ENCODE measurements around the gene KLHL26. TPM values are rescaled to one million over a fixed set of nuclear protein-coding genes. Genes with fewer than 3 reads are reported as not detected.
"Not testable (repeated sequence)": the region's sequence is repeated elsewhere in the genome, so short reads cannot be mapped to it uniquely, and the experiment has no call there.

KLHL26 gene
- total and polyA plus RNA-seq, 4 donors: 2.3 to 5.9 (median 2.4) TPM

GRCh38 chr19:18590273-18591272 is 46.3 kb upstream of the KLHL26 start:
- H3K27me3 ChIP-seq (ENCODE audit: control insufficient read depth in 4 of 4, insufficient read depth in 4 of 4, low read length in 3 of 4): peaks cover 0 to 5% (median under 1%) of the 10 kb centered on the region in 4 donors
- no peak overlapping the region for H3K9ac ChIP-seq (ENCODE audit: low read depth in 1 of 2, low read length in 2 of 2)
- H3K4me3 ChIP-seq (ENCODE audit: low read depth in 1 of 3, low read length in 3 of 3): no peak overlapping the region
- no peak for TF ChIP-seq RXRA (IDR thresholded peaks at IDR 0.05)
- TF ChIP-seq YY1 (IDR thresholded peaks at IDR 0.05): no peak
- no peak for TF ChIP-seq HNF4G (IDR thresholded peaks at IDR 0.05)
- TF ChIP-seq NR2F2 (IDR thresholded peaks at IDR 0.05): no peak
- no peak for TF ChIP-seq SP1 (IDR thresholded peaks at IDR 0.05)
- no peak for TF ChIP-seq FOXA1 (IDR thresholded peaks at IDR 0.05)
- DNase-seq (ENCODE audit: low spot score): peak; percentile 57
- H3K36me3 ChIP-seq (ENCODE audit: control insufficient read depth in 4 of 4, insufficient read depth in 3 of 4, low read depth in 1 of 4, low read length in 3 of 4): peaks cover 0 to 3% (median 1%) of the 10 kb centered on the region in 4 donors
- WGBS: 89% methylated on average over 40 of the region's 40 CpGs
- H3K27ac ChIP-seq (ENCODE audit: low read depth in 1 of 2, low read length in 2 of 2): no peak overlapping the region
- H3K9me3 ChIP-seq (ENCODE audit: control insufficient read depth in 4 of 4, low read length in 3 of 4): no peaks in the 10 kb centered on the region
- peaks cover 11 to 24% (median 20%) of the 10 kb centered on the region in 4 donors for H3K4me1 ChIP-seq (ENCODE audit: control insufficient read depth in 4 of 4, insufficient read depth in 4 of 4, low read length in 3 of 4)

DNA sequence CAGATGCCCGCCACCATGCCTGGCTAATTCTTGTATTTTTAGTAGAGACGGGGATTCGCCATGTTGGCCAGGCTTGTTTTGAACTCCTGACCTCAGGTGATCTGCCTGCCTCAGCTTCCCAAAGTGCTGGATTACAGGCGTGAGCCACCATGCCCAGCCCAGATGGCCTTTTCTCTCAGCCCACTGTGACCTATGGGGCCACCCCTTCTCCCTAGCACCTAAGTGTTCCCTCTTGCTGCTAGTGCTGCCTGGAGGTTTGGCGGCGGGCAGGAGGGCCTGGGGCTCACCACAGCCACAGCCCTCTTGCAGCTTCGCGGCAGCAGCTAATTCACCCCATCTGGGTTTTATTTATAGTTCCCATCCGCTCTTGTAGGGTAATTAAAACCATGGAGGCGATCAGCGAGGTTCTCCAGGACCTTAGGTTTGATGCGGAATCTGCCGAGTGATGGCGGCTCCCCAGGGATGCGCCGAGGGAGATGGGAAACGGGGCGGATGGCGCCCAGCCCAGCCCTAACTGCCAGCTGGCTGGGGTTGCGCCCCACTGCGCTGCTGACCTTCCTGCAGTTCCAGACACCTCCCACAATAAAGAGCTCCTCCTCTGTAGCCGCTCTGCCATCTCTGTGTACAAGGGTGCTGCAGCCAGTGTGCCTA is 45.0 kb upstream of the KLHL26 start:
- no peak for DNase-seq (ENCODE audit: low spot score)

GRCh38 chr19:18592732-18593131 is 44.1 kb upstream of the KLHL26 start:
- H3K9ac ChIP-seq (ENCODE audit: low read depth in 1 of 2, low read length in 2 of 2); DNase-seq (ENCODE audit: low spot score); H3K27me3 ChIP-seq (ENCODE audit: control insufficient read depth in 4 of 4, insufficient read depth in 4 of 4, low read length in 3 of 4); H3K36me3 ChIP-seq (ENCODE audit: control insufficient read depth in 4 of 4, insufficient read depth in 3 of 4, low read depth in 1 of 4, low read length in 3 of 4); H3K27ac ChIP-seq (ENCODE audit: low read depth in 1 of 2, low read length in 2 of 2); H3K4me3 ChIP-seq (ENCODE audit: low read depth in 1 of 3, low read length in 3 of 3); H3K9me3 ChIP-seq (ENCODE audit: control insufficient read depth in 4 of 4, low read length in 3 of 4): not testable (repeated sequence)
- H3K4me1 ChIP-seq (ENCODE audit: control insufficient read depth in 4 of 4, insufficient read depth in 4 of 4, low read length in 3 of 4): peaks cover 11 to 26% (median 21%) of the 10 kb centered on the region in 4 donors
- WGBS: 86% methylated on average over 5 of the region's 5 CpGs

More for the DNA sequence above, 45.0 kb upstream of the KLHL26 start:
- H3K4me3 ChIP-seq (ENCODE audit: low read depth in 1 of 3, low read length in 3 of 3): no peak overlapping the region
- peaks cover 0 to 5% (median under 1%) of the 10 kb centered on the region in 4 donors for H3K27me3 ChIP-seq (ENCODE audit: control insufficient read depth in 4 of 4, insufficient read depth in 4 of 4, low read length in 3 of 4)
- peaks cover 11 to 26% (median 20%) of the 10 kb centered on the region in 4 donors for H3K4me1 ChIP-seq (ENCODE audit: control insufficient read depth in 4 of 4, insufficient read depth in 4 of 4, low read length in 3 of 4)
- H3K36me3 ChIP-seq (ENCODE audit: control insufficient read depth in 4 of 4, insufficient read depth in 3 of 4, low read depth in 1 of 4, low read length in 3 of 4): peaks cover 0 to 3% (median 1%) of the 10 kb centered on the region in 4 donors
- no peak overlapping the region for H3K9ac ChIP-seq (ENCODE audit: low read depth in 1 of 2, low read length in 2 of 2)
- TF ChIP-seq FOXA2 (IDR thresholded peaks at IDR 0.05) (no peak), SP1 (IDR thresholded peaks at IDR 0.05) (no peak), GABPA (IDR thresholded peaks at IDR 0.05 in 1 of 2, conservative IDR thresholded peaks at IDR 0.05 in 1 of 2) (no peak), TAF1 (conservative IDR thresholded peaks at IDR 0.05) (no peak), HNF4A (conservative IDR thresholded peaks at IDR 0.05) (no peak), EGR1 (IDR thresholded peaks at IDR 0.05; ENCODE audit: low read depth in 2 of 2) (no peak), JUND (IDR thresholded peaks at IDR 0.05) (no peak), RAD21 (IDR thresholded peaks at IDR 0.05) (no peak)
- TF ChIP-seq, protein P1, sequence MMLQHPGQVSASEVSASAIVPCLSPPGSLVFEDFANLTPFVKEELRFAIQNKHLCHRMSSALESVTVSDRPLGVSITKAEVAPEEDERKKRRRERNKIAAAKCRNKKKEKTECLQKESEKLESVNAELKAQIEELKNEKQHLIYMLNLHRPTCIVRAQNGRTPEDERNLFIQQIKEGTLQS (IDR thresholded peaks at IDR 0.05): no peak
- TF ChIP-seq, protein P2, sequence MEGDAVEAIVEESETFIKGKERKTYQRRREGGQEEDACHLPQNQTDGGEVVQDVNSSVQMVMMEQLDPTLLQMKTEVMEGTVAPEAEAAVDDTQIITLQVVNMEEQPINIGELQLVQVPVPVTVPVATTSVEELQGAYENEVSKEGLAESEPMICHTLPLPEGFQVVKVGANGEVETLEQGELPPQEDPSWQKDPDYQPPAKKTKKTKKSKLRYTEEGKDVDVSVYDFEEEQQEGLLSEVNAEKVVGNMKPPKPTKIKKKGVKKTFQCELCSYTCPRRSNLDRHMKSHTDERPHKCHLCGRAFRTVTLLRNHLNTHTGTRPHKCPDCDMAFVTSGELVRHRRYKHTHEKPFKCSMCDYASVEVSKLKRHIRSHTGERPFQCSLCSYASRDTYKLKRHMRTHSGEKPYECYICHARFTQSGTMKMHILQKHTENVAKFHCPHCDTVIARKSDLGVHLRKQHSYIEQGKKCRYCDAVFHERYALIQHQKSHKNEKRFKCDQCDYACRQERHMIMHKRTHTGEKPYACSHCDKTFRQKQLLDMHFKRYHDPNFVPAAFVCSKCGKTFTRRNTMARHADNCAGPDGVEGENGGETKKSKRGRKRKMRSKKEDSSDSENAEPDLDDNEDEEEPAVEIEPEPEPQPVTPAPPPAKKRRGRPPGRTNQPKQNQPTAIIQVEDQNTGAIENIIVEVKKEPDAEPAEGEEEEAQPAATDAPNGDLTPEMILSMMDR (IDR thresholded peaks at IDR 0.05; ENCODE audit: low read depth, low read length, missing input control): no peak
- TF ChIP-seq, protein P3, sequence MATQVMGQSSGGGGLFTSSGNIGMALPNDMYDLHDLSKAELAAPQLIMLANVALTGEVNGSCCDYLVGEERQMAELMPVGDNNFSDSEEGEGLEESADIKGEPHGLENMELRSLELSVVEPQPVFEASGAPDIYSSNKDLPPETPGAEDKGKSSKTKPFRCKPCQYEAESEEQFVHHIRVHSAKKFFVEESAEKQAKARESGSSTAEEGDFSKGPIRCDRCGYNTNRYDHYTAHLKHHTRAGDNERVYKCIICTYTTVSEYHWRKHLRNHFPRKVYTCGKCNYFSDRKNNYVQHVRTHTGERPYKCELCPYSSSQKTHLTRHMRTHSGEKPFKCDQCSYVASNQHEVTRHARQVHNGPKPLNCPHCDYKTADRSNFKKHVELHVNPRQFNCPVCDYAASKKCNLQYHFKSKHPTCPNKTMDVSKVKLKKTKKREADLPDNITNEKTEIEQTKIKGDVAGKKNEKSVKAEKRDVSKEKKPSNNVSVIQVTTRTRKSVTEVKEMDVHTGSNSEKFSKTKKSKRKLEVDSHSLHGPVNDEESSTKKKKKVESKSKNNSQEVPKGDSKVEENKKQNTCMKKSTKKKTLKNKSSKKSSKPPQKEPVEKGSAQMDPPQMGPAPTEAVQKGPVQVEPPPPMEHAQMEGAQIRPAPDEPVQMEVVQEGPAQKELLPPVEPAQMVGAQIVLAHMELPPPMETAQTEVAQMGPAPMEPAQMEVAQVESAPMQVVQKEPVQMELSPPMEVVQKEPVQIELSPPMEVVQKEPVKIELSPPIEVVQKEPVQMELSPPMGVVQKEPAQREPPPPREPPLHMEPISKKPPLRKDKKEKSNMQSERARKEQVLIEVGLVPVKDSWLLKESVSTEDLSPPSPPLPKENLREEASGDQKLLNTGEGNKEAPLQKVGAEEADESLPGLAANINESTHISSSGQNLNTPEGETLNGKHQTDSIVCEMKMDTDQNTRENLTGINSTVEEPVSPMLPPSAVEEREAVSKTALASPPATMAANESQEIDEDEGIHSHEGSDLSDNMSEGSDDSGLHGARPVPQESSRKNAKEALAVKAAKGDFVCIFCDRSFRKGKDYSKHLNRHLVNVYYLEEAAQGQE (IDR thresholded peaks at IDR 0.05): no peak
- H3K9me3 ChIP-seq (ENCODE audit: control insufficient read depth in 4 of 4, low read length in 3 of 4): no peaks in the 10 kb centered on the region
- no peak overlapping the region for H3K27ac ChIP-seq (ENCODE audit: low read depth in 1 of 2, low read length in 2 of 2)
- WGBS: 96% methylated on average over 22 of the region's 22 CpGs

All from liver (tissue), 9 donors.